ENCODE data around the gene PSMB10.

Gene PSMB10

DNA sequence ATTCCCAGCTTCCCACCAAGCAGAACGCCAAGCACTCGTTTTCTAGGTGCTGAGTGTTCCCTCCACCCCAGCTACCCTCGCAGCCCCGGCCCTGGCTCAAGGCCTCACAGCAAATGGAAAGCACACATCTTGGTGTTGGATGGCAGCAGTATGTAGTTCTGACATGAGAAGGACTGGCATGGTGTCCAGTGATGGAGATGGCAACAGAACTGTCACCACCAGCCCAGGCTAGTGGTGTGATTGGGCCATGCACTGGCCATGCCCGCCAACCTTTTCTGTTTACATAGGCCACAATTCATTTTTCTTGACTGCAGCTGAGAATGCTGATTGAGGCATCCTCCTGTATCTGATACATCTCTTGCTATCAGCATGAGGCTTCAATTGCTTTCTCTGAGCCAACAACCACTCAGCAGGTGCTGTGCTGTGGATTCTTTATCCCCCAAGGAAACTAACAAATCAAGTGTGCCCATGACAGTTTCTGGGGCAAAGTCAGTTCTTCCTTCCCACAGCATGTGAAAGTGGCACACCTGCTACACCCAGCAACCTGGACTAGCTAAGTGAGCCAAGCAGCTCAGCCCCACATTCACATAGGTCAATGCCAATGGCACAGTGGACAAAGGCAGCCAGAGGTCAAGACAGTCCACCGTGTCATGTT, 28.0 kb upstream of the PSMB10 start:
- intact Hi-C loops (cut with DNase I): no loop called here
- no peak for DNase-seq

DNA sequence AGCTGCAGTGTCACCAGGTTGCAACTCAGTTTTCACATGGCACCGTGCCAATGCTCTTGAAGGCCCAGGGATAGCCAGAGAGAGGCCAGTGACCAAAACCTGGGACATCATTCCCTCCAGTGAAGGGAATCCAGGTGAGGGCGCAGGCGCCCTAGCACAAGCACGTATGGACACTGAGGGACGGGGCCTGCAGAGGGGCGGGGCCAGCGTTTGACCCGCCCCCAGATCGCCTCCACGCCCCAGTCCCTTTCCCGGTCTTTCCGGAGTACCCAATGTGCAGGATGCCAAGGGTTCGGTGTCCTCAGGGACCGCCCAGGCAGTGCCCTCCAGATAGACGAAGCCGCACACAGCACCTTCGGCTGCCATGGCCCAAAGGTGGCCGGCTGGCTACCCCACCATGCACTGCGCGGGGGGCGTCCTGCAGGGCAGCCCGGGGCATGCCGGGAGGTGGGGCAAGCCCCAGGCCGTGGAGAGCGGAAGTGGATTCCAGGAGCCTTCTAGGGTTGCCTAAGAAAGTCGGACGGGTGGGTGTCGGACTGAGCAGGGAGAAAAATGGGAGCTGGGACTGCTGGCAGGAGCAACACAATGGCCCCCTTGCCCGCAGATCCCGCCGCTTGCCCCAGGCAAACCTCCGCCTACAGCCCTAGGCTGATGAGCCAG, 27.1 kb upstream of the PSMB10 start:
- intact Hi-C loops (cut with DNase I): no loop called here
- DNase-seq: peak in 1 of 10 donors; percentile 68

DNA sequence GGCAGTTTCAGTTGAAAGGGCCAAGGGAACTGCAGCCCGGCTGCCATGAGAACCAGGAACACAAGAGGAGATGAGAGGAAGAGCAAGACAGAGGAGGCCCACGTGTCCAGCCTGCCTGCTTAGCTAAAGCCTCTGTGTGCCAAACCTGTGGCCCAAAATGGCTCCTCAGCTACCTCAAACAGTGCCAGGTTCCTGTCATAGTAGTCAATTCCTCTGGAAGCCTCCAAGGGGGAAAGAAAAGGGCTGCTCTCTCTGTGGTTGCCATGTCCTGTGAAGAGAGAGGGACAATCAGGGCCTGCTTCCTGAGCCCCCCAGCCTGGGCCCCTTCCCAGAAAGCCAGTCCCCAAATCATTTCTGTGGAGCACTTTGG, 26.6 kb upstream of the PSMB10 start:
- intact Hi-C loops (cut with DNase I): no loop called here

DNA sequence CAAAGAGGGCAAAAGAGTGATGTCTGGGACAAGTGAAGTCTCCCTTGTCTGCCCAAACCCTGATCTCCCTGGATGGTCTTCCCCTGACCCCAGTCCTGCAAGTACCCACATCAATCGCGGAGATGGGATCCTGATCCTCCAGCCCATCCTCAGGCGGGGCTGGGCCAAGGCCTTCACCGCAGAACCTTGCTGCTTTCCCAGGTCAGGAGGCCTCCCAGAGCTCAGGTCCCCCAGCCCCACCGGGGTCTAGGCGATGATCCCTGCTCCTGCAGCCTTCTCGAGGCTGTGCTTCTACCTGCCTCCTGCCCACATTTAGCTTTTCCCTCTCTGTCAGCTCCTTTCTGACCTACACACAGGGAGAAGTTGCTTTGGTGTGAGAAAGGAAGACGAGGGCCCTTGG, 25.5 kb upstream of the PSMB10 start:
- DNase-seq: peak in 1 of 10 donors; percentile 77
- intact Hi-C loops (cut with DNase I): no loop called here

More for the DNA sequence above, 26.6 kb upstream of the PSMB10 start:
- no peak for DNase-seq

DNA sequence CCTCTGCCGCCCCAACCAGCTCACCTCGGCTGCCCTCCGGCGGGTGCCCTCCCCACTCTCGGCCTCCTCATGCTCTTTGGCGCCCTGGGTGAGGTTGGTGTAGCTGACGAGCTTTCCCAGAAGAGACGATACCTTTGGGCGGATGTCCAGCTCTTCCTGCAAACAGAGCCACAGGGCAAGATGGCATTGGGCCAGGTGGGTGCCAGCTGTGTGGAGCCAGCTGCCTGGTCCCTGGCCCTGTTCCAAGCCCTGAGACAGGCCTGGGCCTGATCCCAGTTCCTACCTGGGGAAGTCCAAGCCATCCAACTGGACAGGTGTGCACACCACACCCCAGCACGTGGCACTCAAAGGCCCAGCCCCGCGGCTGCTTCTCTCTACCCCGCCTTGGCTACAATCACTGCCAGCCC, 24.9 kb upstream of the PSMB10 start:
- intact Hi-C loops (cut with DNase I): no loop called here
- peak in 1 of 10 donors; percentile 86 for DNase-seq

DNA sequence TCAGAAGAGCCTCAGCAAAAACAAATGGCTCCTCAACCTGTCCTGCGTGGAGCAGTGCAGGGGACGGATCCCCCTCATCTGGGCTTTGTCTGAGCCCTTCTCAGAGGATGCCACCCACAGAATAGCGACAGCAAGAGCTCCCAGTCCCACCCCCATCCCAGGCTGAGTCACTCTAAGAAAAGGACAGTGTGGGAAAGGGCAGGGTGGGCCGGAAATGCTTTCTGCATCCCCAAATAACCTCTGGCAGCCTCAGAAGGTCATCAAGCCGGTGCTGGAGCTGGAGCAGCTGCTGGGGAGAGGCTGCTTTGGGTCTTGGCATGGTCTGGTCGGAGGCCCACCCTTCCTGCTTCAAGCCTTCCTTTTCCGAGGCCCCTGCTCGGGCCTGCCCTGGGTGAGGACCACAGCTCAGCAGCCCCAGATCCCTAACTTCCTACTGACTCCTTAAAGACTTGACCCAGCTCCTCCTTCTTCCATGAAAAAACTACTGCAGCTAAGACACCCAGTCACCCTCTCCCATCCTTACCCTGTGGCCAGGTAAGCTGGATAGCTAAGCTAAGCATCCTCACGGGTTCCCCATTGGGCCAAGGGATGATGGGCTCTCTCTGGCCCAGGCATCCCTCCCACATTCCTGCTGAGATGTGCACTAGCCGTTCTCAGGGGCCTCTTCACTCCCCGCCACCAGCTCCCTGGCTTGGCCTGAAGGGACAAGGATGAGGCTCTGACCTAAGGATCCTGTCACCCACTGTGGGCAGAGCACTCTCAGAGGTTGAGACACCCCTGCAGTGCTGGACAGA, 23.1 kb upstream of the PSMB10 start:
- DNase-seq: peak in 1 of 10 donors; percentile 79
- intact Hi-C loops (cut with DNase I): no loop called here

DNA sequence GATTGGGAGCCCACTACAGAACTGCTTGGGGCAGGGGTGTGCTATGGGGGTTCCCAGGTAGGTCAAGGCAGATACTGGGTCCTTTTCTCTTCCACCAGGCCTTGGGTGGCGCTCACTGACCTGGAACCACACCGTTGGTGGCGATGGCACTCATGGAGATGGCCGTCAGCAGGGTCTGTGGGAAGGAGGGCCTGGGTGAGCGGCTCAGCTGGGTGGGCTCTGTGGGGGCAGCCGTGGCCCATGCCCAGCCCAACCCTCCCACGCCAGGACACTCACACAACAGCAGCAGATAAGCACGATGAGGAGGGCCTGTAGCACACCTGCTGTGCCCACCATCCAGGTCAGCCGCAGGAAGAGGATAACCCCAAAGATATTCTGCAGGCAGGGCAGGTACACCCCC, 21.0 kb upstream of the PSMB10 start:
- DNase-seq: peak in 1 of 10 donors; percentile 56
- intact Hi-C loops (cut with DNase I): no loop called here

DNA sequence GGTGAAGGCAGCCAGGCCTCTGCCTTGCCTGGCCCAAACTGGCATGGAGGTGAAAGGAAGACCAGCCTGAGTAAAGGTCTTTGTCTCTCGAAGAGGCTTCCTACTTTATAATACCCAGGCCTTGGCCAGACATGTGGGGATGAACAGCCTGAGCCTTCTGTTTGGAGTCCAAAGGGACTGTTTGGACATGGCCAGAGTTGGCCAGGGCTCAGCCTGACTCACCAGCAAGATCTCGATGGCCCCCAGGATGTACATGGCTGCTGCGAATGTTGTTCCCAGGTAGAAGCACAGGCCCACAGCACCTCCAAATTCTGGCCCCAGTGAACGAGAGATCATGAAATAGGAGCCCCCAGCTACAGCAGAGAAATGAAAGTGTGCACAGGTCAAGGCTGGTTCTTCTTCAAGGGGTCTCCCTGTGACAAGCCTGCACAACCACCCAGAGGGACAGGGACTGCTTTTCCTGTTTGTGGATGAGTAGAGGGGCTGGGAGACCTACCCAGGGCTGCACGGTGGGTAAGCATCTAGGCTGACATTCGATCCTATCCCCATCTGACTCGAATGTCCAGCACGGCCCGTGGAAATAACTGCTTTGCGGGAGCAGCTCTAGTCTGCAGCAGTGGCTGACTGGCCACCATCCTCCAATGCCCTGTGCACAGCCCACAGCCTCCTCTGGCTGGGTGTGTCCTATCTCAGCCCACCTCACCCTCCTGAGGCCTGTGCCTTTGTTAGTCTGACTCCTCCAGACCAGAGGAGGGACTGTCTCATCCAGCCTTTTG, 18.0 kb upstream of the PSMB10 start:
- intact Hi-C loops (cut with DNase I): no loop called here
- DNase-seq: peak in 1 of 10 donors; percentile 66

DNA sequence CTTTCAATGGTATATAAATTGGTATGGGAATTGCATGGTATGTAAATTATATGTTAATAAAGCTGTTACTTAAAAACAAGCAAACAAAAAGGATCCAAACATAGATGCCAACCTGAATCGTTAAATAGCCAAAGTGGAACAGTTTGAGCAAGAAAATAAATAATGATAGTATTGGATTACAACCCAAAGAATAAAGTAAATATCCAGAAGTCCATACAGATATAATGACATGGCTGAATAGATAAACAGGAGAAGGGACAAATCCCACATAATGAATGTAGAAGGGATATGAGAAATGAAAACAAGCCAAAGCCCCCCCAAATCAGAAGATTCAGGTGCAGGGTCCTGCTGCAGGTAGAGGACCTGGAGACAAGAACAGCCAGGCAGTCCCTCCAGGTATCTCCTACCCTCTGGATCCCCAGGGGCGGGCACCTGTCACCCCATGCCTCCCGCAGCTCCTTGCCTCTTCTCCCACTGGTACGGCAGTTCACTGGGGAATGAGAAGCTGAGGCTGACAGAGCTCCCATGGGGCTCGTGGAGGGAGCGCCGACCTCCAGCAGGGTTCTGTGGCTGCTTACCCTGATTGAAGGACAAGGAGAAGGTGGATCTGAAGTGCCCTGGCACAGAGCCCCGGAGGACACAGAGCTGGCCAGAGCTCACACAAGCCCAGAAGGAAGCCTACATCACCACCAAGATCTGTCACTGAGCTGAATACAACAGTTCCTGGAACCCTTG, 17.2 kb upstream of the PSMB10 start:
- intact Hi-C loops (cut with DNase I): no loop called here
- DNase-seq: no peak

DNA sequence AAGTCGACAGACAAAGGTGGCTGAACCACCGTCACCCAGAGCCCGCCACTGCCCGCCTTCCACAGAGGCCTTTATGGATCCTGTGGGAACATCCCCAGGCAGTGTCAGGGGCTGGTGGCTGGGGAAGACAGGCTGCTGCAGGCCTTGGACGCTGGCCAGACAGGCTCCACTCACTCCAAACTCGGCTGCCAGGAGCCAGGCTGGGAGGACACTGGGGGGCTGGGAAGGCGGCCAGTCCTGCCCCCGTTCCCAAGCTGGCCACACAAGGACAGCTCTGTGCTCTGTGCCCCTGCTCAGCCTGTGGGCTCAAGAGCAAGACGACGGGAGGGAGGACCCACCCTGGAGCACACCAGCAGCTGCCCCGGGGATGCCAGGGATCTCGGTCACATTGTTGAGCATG, 14.8 kb upstream of the PSMB10 start:
- DNase-seq: peak; percentile 81 to 98 (median 88)
- intact Hi-C loops (cut with DNase I): no loop called here

DNA sequence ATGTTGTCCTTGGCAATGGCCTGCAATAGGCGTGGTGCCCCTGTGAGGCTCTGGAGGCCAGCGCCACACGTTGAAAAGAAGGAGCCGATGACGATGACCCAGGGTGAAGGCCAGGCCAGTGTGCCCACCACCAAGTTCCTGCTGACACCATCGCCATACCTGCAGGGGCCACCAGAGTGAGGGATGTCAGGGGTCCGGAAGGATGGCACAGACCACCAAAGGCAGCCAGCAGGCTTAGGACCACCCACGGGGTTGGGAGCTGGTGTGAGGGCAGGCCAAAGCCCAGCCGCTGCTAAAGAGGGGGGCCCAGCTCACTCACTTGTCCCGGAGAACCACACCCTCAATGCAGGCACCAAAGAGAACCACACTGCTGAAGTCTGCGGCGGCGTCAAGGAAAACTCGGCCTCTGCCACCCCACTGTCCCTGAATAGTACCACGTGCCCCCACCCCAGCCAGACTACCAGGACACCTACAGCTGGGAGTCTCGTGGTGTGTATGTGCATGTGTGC, 13.7 kb upstream of the PSMB10 start:
- intact Hi-C loops (cut with DNase I): no loop called here
- peak in 1 of 10 donors; percentile 63 for DNase-seq

DNA sequence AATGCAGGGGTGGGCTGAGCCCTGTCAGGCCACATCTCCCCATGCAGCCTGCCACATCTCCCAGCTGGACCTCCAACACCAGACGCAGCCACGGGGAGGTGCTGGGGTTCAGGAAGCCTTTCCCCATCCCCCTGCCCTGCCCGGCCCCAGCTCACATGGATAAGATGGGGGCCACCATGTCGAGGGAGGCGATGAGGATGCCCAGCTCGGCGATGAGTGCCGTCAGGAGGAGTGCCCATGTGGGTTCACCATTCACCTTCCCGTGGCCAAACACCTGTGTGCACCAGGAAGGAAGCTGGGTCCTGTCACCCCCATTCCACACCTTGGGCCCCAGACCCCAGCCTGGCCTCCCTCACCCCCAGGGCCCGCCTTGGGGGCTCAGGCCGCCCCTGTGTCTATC, 13.0 kb upstream of the PSMB10 start:
- DNase-seq: no peak
- intact Hi-C loops (cut with DNase I): no loop called here

DNA sequence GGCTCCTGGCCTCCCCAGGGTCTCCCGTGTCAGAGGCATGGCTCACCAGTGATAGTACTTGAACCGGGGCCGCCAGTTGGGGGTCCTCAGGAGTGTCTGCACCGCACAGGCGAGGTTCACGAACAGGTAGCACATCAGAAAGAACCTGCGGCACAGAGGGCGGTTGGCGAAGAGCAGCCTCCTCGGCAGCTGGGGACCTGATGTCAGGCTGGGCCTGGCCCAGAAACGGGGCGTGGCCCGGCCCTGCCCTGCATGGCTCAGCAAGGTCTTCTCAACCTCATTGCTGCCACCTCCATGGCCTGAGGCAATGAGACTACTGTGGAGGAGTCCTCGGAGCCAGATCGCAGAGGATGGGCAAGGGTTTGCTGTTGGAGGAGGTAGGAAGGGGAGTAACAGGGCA, 11.4 kb upstream of the PSMB10 start:
- intact Hi-C loops (cut with DNase I): no loop called here
- no peak for DNase-seq

DNA sequence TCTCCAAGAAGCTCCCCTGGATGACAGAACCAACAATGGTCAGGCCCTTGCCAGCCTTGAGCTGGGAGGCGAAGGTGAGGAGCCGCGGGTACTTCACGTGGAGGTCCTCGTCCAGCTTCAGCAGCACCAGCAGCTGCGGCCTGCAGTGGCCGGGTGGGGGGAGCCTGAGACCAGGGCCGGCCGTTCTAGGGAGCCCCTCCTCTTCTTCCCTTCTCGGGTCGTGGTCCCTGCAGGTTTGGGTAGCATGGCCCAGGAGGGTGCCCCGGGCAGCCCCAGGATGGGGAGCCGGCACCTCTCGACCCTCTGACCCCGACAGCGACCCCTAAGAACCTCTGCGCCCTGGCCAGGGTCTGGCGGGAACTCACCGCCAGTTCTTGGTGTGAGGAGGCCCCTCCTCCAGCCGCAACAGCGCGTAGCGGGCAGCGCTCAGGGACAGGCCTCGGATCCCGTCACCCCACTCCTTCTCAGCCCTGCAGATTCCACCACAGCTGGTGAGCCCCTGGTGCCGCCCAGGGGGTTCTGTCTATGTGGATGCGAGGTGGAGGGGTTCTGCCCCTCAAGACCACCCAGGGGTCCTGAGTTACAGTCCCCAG, 10.4 kb upstream of the PSMB10 start:
- intact Hi-C loops (cut with DNase I): no loop called here
- DNase-seq: peak in 1 of 10 donors; percentile 68

DNA sequence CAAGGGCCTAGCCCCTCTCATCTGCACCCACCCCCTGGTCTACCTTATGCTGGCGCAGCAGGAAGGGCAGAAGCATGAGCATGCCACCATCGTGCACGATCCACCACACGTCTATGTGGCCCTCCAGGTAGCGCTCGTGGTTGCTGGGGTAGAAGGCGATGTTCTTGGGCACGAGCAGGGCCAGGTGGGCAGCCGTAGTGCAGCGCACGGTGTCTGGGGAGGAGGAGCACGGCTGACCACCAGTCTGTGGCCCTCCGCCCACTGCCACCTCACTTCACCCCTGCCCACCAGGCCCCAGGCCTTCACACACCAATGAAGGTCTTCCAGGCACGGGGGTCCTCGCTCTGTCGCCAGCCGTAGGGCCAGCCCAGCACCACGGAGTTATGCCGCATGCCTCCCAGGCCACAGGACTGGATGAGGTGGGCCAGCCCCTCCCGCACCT, 9.5 kb upstream of the PSMB10 start:
- intact Hi-C loops (cut with DNase I): no loop called here

DNA sequence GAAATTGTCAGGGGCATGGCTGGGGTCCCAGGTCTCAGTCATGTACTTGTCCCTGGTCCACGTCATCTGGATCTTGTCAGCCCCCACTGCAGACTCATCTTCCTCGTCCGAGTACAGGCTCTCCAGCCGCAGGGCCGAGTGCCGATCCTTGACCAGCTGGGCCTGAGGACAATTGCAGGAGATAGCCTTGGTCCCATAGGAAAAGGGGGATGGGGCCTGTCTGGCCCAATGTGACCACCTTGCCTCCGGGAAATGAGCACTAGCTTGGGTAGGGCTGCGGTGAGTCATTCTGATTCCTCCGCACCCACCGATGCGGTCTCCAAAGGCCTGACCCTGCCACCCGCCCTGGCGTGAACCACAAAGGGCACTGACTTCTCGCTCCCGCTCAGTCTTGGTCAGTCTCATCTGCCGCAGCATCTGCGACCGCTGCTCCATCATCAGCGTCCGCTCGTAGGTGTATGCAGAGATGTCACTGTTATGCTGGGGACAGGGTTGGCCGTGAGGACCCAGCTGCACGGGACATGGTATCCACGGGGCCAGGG, 8.8 kb upstream of the PSMB10 start:
- DNase-seq: peak in 1 of 10 donors; percentile 56
- intact Hi-C loops (cut with DNase I): no loop called here

More for the DNA sequence above, 9.5 kb upstream of the PSMB10 start:
- DNase-seq: peak in 1 of 10 donors; percentile 66

DNA sequence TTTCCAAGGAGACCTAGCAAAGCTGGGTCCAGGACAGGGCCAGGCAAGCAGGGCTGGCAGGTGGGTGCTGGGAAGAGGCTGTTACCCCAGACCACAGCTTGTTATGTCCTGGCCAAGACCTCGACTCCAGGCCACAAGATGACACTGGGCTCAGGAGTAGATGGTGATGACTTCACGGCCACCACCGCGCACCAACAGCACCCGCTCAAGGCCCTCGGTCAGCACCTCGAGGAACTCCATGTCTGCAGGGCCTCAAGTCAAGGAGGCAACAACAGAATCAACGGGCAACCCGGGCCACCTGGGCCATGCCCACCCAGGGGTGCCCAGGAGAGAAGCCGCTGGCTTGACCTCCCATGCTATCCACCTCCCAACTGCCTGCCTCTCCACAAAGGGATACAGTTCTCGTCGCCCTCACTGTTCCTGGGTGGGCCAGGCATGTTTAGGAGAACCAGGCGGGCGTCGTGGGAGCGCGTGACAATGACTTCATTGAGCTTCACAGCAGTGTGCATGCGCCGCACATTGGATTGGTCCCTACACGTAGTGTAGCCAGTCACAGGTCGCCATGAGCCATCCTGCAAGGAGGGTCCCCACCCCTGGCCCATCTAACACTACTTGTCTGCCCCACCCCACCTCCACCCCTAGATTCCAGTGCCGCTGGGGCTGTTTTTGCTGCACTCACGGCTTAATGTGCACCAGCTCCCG, 8.2 kb upstream of the PSMB10 start:
- peak in 1 of 10 donors; percentile 67 for DNase-seq
- intact Hi-C loops (cut with DNase I): no loop called here

Measured in posterior cingulate gyrus (tissue), 11 donors.